ENCODE results near the gene BTD.

DNA sequence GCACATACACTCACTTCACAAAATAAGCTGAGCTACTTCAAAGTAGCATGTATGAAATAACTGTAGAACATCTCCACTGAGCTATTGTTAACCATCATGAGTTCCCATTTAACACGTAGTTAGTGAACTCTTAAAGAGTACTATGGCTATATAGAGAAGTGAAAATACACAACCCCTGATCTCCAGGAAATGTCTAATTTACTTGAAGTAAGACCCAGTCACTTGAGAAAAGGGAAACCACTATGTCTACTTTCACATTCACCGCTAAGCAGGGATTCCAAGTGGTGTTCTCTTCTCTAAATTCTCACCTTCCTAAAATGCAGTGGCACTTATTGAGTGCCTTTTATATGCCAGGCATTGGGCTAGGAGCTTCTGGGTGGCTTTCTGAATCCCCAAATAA lies 45.0 kb upstream of the BTD start:
- TF ChIP-seq, protein P1, sequence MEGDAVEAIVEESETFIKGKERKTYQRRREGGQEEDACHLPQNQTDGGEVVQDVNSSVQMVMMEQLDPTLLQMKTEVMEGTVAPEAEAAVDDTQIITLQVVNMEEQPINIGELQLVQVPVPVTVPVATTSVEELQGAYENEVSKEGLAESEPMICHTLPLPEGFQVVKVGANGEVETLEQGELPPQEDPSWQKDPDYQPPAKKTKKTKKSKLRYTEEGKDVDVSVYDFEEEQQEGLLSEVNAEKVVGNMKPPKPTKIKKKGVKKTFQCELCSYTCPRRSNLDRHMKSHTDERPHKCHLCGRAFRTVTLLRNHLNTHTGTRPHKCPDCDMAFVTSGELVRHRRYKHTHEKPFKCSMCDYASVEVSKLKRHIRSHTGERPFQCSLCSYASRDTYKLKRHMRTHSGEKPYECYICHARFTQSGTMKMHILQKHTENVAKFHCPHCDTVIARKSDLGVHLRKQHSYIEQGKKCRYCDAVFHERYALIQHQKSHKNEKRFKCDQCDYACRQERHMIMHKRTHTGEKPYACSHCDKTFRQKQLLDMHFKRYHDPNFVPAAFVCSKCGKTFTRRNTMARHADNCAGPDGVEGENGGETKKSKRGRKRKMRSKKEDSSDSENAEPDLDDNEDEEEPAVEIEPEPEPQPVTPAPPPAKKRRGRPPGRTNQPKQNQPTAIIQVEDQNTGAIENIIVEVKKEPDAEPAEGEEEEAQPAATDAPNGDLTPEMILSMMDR (IDR thresholded peaks at IDR 0.05; ENCODE audit: insufficient read depth, low read depth, low read length) = no peak
- TF ChIP-seq EZH2 (IDR thresholded peaks at IDR 0.05; ENCODE audit: insufficient read depth, low read length) = no peak

Data from astrocyte (in vitro differentiated cells and primary cell).